OCI-LY3 (cell line): ENCODE results near the gene F2RL3.

ENCODE experiments used
- CTCF ChIP-seq: fragments of 200-600, 300-600 bp; sonication (generic); IDR thresholded peaks from 2 replicates; pipeline ENCODE4 v1.5.1; 2014; ENCODE audit warnings: antibody characterized with exemption, low read length, low read depth
- EZH2phosphoT487 ChIP-seq: fragments of 200-600 bp; shearing (Covaris generic); IDR thresholded peaks from 2 replicates; pipeline ENCODE4 v1.6.1; 2018; ENCODE audit warnings: antibody characterized with exemption, mixed run types, low read depth

GRCh38 chr19:16882146-16882545, 6.7 kb upstream of the F2RL3 start:
- TF ChIP-seq CTCF (no peak), EZH2phosphoT487 (no peak)
